ENCODE measurements around the gene NOM1. TPM values are rescaled to one million over a fixed set of nuclear protein-coding genes. Genes with fewer than 3 reads are reported as not detected.

The NOM1 gene
- total RNA-seq, 1 donor from 2014 or later = 28.2 TPM

- Mint-ChIP-seq H3K27me3 (ENCODE audit: low read depth) (no peaks in the 10 kb centered on the region), H3K9me3 (no peaks in the 10 kb centered on the region), H3K4me1 (no peaks in the 10 kb centered on the region), H3K36me3 (ENCODE audit: low read depth) (peaks cover 14% of the 10 kb centered on the region), H3K4me3 (no peak overlapping the region), H3K27ac (ENCODE audit: unreplicated experiment) (no peak overlapping the region)
- TF ChIP-seq CTCF (conservative IDR thresholded peaks at IDR 0.05) = no peak
- DNase-seq (ENCODE audit: low read depth, low spot score) = no peak
Measured at GRCh38 chr7:156966387-156966786, 16.9 kb downstream of the NOM1 start.

GRCh38 chr7:156968183-156968582, 18.7 kb downstream of the NOM1 start:
- Mint-ChIP-seq H3K4me1 (no peaks in the 10 kb centered on the region), H3K27me3 (ENCODE audit: low read depth) (no peaks in the 10 kb centered on the region), H3K9me3 (no peaks in the 10 kb centered on the region), H3K36me3 (ENCODE audit: low read depth) (peaks cover 5% of the 10 kb centered on the region), H3K27ac (ENCODE audit: unreplicated experiment) (peak overlapping the region; percentile 71), H3K4me3 (no peak overlapping the region)
- TF ChIP-seq CTCF (conservative IDR thresholded peaks at IDR 0.05) = no peak
- DNase-seq (ENCODE audit: low read depth, low spot score) = no peak

- H3K4me1 Mint-ChIP-seq = no peaks in the 10 kb centered on the region
- H3K27me3 Mint-ChIP-seq (ENCODE audit: low read depth) = no peaks in the 10 kb centered on the region
- H3K9me3 Mint-ChIP-seq = no peaks in the 10 kb centered on the region
- peaks cover 2% of the 10 kb centered on the region for H3K36me3 Mint-ChIP-seq (ENCODE audit: low read depth)
- TF ChIP-seq CTCF (conservative IDR thresholded peaks at IDR 0.05) = peak; percentile 66
- no peak for DNase-seq (ENCODE audit: low read depth, low spot score)
- H3K4me3 Mint-ChIP-seq = no peak overlapping the region
- no peak overlapping the region for H3K27ac Mint-ChIP-seq (ENCODE audit: unreplicated experiment)
Measured at GRCh38 chr7:156969972-156970420, 20.5 kb downstream of the NOM1 start.

- Mint-ChIP-seq H3K4me1 (no peaks in the 10 kb centered on the region), H3K36me3 (ENCODE audit: low read depth) (peaks cover 21% of the 10 kb centered on the region), H3K9me3 (peaks cover 7% of the 10 kb centered on the region), H3K27me3 (ENCODE audit: low read depth) (no peaks in the 10 kb centered on the region), H3K27ac (ENCODE audit: unreplicated experiment) (no peak overlapping the region), H3K4me3 (no peak overlapping the region)
- DNase-seq (ENCODE audit: low read depth, low spot score) = no peak
- TF ChIP-seq CTCF (conservative IDR thresholded peaks at IDR 0.05) = no peak
Measured at GRCh38 chr7:156975620-156976019, 26.1 kb downstream of the NOM1 start.

- Mint-ChIP-seq H3K4me3 (no peak overlapping the region), H3K27me3 (ENCODE audit: low read depth) (no peaks in the 10 kb centered on the region), H3K9me3 (peaks cover 9% of the 10 kb centered on the region), H3K36me3 (ENCODE audit: low read depth) (peaks cover 26% of the 10 kb centered on the region), H3K4me1 (no peaks in the 10 kb centered on the region), H3K27ac (ENCODE audit: unreplicated experiment) (no peak overlapping the region)
- no peak for DNase-seq (ENCODE audit: low read depth, low spot score)
- no peak for TF ChIP-seq CTCF (conservative IDR thresholded peaks at IDR 0.05)
Measured at GRCh38 chr7:156979007-156979606, 29.6 kb downstream of the NOM1 start.
